ENCODE results near the gene EID2B. TPM values are rescaled to one million over a fixed set of nuclear protein-coding genes. Genes with fewer than 3 reads are reported as not detected.

Gene EID2B
- total and polyA plus RNA-seq, 2 of the 8 experiments (the other 6 are each of a cell fraction or from before 2014, with no cell fraction given): 2.1 to 2.4 TPM

DNA sequence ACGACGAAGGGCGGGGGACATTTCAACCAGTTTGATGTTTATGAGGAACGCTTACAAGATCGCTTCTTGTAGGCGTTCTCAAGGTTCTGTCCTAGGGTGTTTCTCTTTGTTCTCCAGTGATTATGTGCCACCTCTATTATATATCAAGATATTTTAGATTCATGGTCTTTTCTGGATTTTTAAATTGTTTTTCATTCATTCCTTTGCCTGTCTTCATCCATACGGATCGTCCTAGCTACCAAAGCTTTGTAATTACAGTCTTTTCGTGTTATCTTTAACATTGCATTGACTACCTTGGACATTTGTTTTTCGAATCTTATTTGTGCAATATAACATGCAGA, 7.7 kb upstream of the EID2B start:
- Histone ChIP-seq H2AK5ac (ENCODE audit: low read depth, low read length) (no peak overlapping the region), H3K23me2 (ENCODE audit: low read depth, low read length) (peaks cover 2% of the 10 kb centered on the region), H4K5ac (ENCODE audit: insufficient read length, low read depth, low read length) (no peak overlapping the region), H3K4me1 (replicated peaks in 1 of 4; ENCODE audit: control insufficient read depth in 3 of 4, insufficient read depth in 4 of 4, low read length in 3 of 4) (peaks cover 0 to 4% (median under 1%) of the 10 kb centered on the region in 4 experiments; a peak in 3 of 7 replicates), H3K4ac (replicated peaks; ENCODE audit: insufficient read length, low read depth, low read length) (no peak overlapping the region), H2BK120ac (replicated peaks; ENCODE audit: low read depth, low read length) (no peak overlapping the region), H4K20me1 (replicated peaks in 1 of 2; ENCODE audit: control insufficient read depth in 1 of 2, insufficient read depth in 2 of 2, low read length in 2 of 2) (no peaks in the 10 kb centered on the region), H3K79me1 (ENCODE audit: low read depth, low read length) (no peaks in the 10 kb centered on the region), H3K4me2 (ENCODE audit: insufficient read depth in 1 of 2, low read depth in 2 of 2, low read length in 2 of 2) (0 out of 4 replicates have a peak overlapping the region, but pooled peaks of 1 of the 2 experiments have one; percentile 78), H3K79me2 (ENCODE audit: control insufficient read depth in 1 of 2, insufficient read depth in 2 of 2, low read length in 2 of 2) (peaks cover 0 to 14% of the 10 kb centered on the region in 2 experiments; a peak in 2 of 4 replicates), H2BK20ac (ENCODE audit: low read length) (no peak overlapping the region), H3K9me3 (ENCODE audit: insufficient read depth in 2 of 2, low read depth in 1 of 2, low read length in 1 of 2) (no peaks in the 10 kb centered on the region), H3K36me3 (ENCODE audit: control insufficient read depth in 2 of 4, insufficient read depth in 4 of 4, low read length in 3 of 4) (no peaks in the 10 kb centered on the region), H2AFZ (ENCODE audit: low read length) (0 out of 2 replicates have a peak overlapping the region, but pooled peaks have one; percentile 9), H3K9ac (replicated peaks in 1 of 4; ENCODE audit: extremely low read depth in 1 of 4, low read depth in 3 of 4, low read length in 3 of 4) (no peak overlapping the region), H3K23ac (ENCODE audit: insufficient read length) (no peak overlapping the region), H2BK15ac (ENCODE audit: low read length) (no peak overlapping the region), H3K27ac (ENCODE audit: low read depth, low read length) (no peak overlapping the region), H2BK5ac (ENCODE audit: low read depth, low read length) (no peak overlapping the region), H3K27me3 (replicated peaks in 1 of 4; ENCODE audit: control insufficient read depth in 3 of 4, extremely low read depth in 1 of 4, insufficient read depth in 3 of 4, low read length in 3 of 4) (no peaks in the 10 kb centered on the region), H3K14ac (ENCODE audit: insufficient read length) (no peak overlapping the region), H3K4me3 (ENCODE audit: extremely low read depth in 1 of 4, insufficient read depth in 2 of 4, low read depth in 3 of 4, low read length in 4 of 4) (peak overlapping the region in 3 of 4 experiments; percentile 91 to 94 (median 93); a peak in 6 of 8 replicates), H2BK12ac (ENCODE audit: low read depth, low read length) (no peak overlapping the region), H4K91ac (replicated peaks; ENCODE audit: insufficient read length, low read length) (no peak overlapping the region), H3K56ac (replicated peaks; ENCODE audit: insufficient read length, low read depth, low read length) (no peak overlapping the region), H3K18ac (ENCODE audit: extremely low read depth, low read length) (no peak overlapping the region), H4K8ac (ENCODE audit: extremely low read depth, insufficient read depth, low read length) (no peak overlapping the region)
- no peak for TF ChIP-seq SIX5 (IDR thresholded peaks at IDR 0.05; ENCODE audit: low read depth, low read length)
- no peak for TF ChIP-seq ZNF274 (IDR thresholded peaks at IDR 0.05; ENCODE audit: borderline replicate concordance, extremely low read depth, low read length)
- TF ChIP-seq, protein P1, sequence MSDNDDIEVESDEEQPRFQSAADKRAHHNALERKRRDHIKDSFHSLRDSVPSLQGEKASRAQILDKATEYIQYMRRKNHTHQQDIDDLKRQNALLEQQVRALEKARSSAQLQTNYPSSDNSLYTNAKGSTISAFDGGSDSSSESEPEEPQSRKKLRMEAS (IDR thresholded peaks at IDR 0.05): no peak
- ChIA-PET CTCF (ENCODE audit: partially characterized antibody) (interaction anchor here (0.7 to 3.6 kb wide), 11 partner anchors 8 to 873 kb away, joined by 3 to 15 read pairs (median 3); partner anchors contain the start of genes EID2B, LGALS13 and PRX), POLR2A (ENCODE audit: partially characterized antibody) (interaction anchor here (1.5 to 2.1 kb wide), 3 partner anchors 8 to 104 kb away, joined by 3 to 13 read pairs (median 8); partner anchors contain the start of genes RPS16 and SELENOV)
- DNase-seq (ENCODE audit: low read depth in 1 of 2, low spot score in 2 of 2): no peak
- WGBS, 2 experiments (ENCODE audit: extremely low coverage in 1 of 2, insufficient coverage in 1 of 2, insufficient read length in 1 of 2, insufficient replicate concordance in 2 of 2, low coverage in 1 of 2, low lambda C conversion rate in 2 of 2, missing lambda C conversion rate in 1 of 2): 34% methylated on average over 10 of the region's 10 CpGs; no CpG with 5 or more reads in 1 of the 2 experiments
- FAIRE-seq: no peak
